ENCODE data around the gene SMURF2.
"Not testable (repeated sequence)": the region's sequence is repeated elsewhere in the genome, so short reads cannot be mapped to it uniquely, and the experiment has no call there.

Gene SMURF2

GRCh38 chr17:64682261-64683181 is 20.4 kb upstream of the SMURF2 start:
- Mint-ChIP-seq H3K4me1 (ENCODE audit: low read depth) (no peaks in the 10 kb centered on the region), H3K9me3 (ENCODE audit: low read depth) (no peaks in the 10 kb centered on the region)

GRCh38 chr17:64679710-64680216 is 17.7 kb upstream of the SMURF2 start:
- Mint-ChIP-seq H3K27me3 (no peaks in the 10 kb centered on the region), H3K27ac (no peak overlapping the region), H3K36me3 (no peaks in the 10 kb centered on the region), H3K9me3 (ENCODE audit: low read depth) (no peaks in the 10 kb centered on the region), H3K4me3 (no peak overlapping the region), H3K4me1 (ENCODE audit: low read depth) (no peaks in the 10 kb centered on the region)

More at GRCh38 chr17:64682261-64683181, 20.4 kb upstream of the SMURF2 start:
- Mint-ChIP-seq H3K27me3 (no peaks in the 10 kb centered on the region), H3K36me3 (no peaks in the 10 kb centered on the region), H3K4me3 (no peak overlapping the region), H3K27ac (no peak overlapping the region)

- no peaks in the 10 kb centered on the region for H3K36me3 Mint-ChIP-seq
These were observed 14.7 kb upstream of the SMURF2 start for GRCh38 chr17:64676763-64677162.

GRCh38 chr17:64670843-64671590 is 8.9 kb upstream of the SMURF2 start:
- H3K27ac Mint-ChIP-seq; H3K36me3 Mint-ChIP-seq; H3K4me1 Mint-ChIP-seq (ENCODE audit: low read depth); H3K4me3 Mint-ChIP-seq; H3K27me3 Mint-ChIP-seq; H3K9me3 Mint-ChIP-seq (ENCODE audit: low read depth): not testable (repeated sequence)

More at GRCh38 chr17:64676763-64677162, 14.7 kb upstream of the SMURF2 start:
- H3K27ac Mint-ChIP-seq: no peak overlapping the region
- no peaks in the 10 kb centered on the region for H3K4me1 Mint-ChIP-seq (ENCODE audit: low read depth)
- H3K4me3 Mint-ChIP-seq: no peak overlapping the region
- no peaks in the 10 kb centered on the region for H3K9me3 Mint-ChIP-seq (ENCODE audit: low read depth)
- H3K27me3 Mint-ChIP-seq: no peaks in the 10 kb centered on the region

- H3K36me3 Mint-ChIP-seq; H3K4me3 Mint-ChIP-seq; H3K9me3 Mint-ChIP-seq (ENCODE audit: low read depth); H3K27me3 Mint-ChIP-seq; H3K27ac Mint-ChIP-seq; H3K4me1 Mint-ChIP-seq (ENCODE audit: low read depth): not testable (repeated sequence)
These were observed 6.0 kb upstream of the SMURF2 start for GRCh38 chr17:64667807-64668721.

GRCh38 chr17:64664299-64664981 is 2.3 kb upstream of the SMURF2 start:
- not testable (repeated sequence) for H3K36me3 Mint-ChIP-seq; H3K9me3 Mint-ChIP-seq (ENCODE audit: low read depth); H3K27me3 Mint-ChIP-seq; H3K4me3 Mint-ChIP-seq; H3K27ac Mint-ChIP-seq
- H3K4me1 Mint-ChIP-seq (ENCODE audit: low read depth): peaks cover 21% of the 10 kb centered on the region

- H3K4me3 Mint-ChIP-seq: not testable (repeated sequence)
These were observed 1.7 kb upstream of the SMURF2 start for GRCh38 chr17:64663836-64664235.

GRCh38 chr17:64662774-64663367 is 764 bp upstream of the SMURF2 start:
- Mint-ChIP-seq H3K4me1 (ENCODE audit: low read depth) (peaks cover 29% of the 10 kb centered on the region), H3K9me3 (ENCODE audit: low read depth) (no peaks in the 10 kb centered on the region), H3K27me3 (no peaks in the 10 kb centered on the region), H3K27ac (peak overlapping the region; percentile 76), H3K36me3 (no peaks in the 10 kb centered on the region), H3K4me3 (peak overlapping the region; percentile 88)

More at GRCh38 chr17:64663836-64664235, 1.7 kb upstream of the SMURF2 start:
- H3K27ac Mint-ChIP-seq; H3K9me3 Mint-ChIP-seq (ENCODE audit: low read depth); H3K36me3 Mint-ChIP-seq; H3K27me3 Mint-ChIP-seq: not testable (repeated sequence)
- H3K4me1 Mint-ChIP-seq (ENCODE audit: low read depth): peaks cover 25% of the 10 kb centered on the region

GRCh38 chr17:64661726-64661975 is 456 bp downstream of the SMURF2 start:
- H3K27me3 Mint-ChIP-seq: no peaks in the 10 kb centered on the region

GRCh38 chr17:64660978-64661725 is 955 bp downstream of the SMURF2 start:
- H3K9me3 Mint-ChIP-seq (ENCODE audit: low read depth); H3K36me3 Mint-ChIP-seq; H3K27me3 Mint-ChIP-seq: not testable (repeated sequence)
- H3K4me1 Mint-ChIP-seq (ENCODE audit: low read depth): peaks cover 41% of the 10 kb centered on the region
- peak overlapping the region; percentile 96 for H3K4me3 Mint-ChIP-seq
- H3K27ac Mint-ChIP-seq: peak overlapping the region; percentile 93

More at GRCh38 chr17:64661726-64661975, 456 bp downstream of the SMURF2 start:
- H3K27ac Mint-ChIP-seq: peak overlapping the region; percentile 93
- no peaks in the 10 kb centered on the region for H3K9me3 Mint-ChIP-seq (ENCODE audit: low read depth)
- peak overlapping the region; percentile 96 for H3K4me3 Mint-ChIP-seq
- peaks cover 39% of the 10 kb centered on the region for H3K4me1 Mint-ChIP-seq (ENCODE audit: low read depth)
- H3K36me3 Mint-ChIP-seq: no peaks in the 10 kb centered on the region

- peak overlapping the region; percentile 93 for H3K27ac Mint-ChIP-seq
These were observed 1.7 kb downstream of the SMURF2 start for GRCh38 chr17:64660195-64660977.

GRCh38 chr17:64658931-64659330 is 3.2 kb downstream of the SMURF2 start:
- H3K9me3 Mint-ChIP-seq (ENCODE audit: low read depth): no peaks in the 10 kb centered on the region
- H3K4me1 Mint-ChIP-seq (ENCODE audit: low read depth): peaks cover 46% of the 10 kb centered on the region
- H3K36me3 Mint-ChIP-seq: peaks cover 2% of the 10 kb centered on the region
- no peaks in the 10 kb centered on the region for H3K27me3 Mint-ChIP-seq
- H3K4me3 Mint-ChIP-seq: peak overlapping the region; percentile 36
- H3K27ac Mint-ChIP-seq: peak overlapping the region; percentile 35

More at GRCh38 chr17:64660195-64660977, 1.7 kb downstream of the SMURF2 start:
- Mint-ChIP-seq H3K4me1 (ENCODE audit: low read depth) (peaks cover 43% of the 10 kb centered on the region), H3K4me3 (peak overlapping the region; percentile 96)
- not testable (repeated sequence) for H3K9me3 Mint-ChIP-seq (ENCODE audit: low read depth); H3K36me3 Mint-ChIP-seq; H3K27me3 Mint-ChIP-seq

All from activated naive CD8-positive, alpha-beta T cell (primary cell).